Measurements from ENCODE around the gene DNAH17.

- TF ChIP-seq EZH2 (IDR thresholded peaks at IDR 0.05; ENCODE audit: insufficient read depth, poor library complexity, severe bottlenecking) (no peak), EZH2phosphoT487 (IDR thresholded peaks at IDR 0.05; ENCODE audit: insufficient read depth, low read depth) (no peak)
Observed at GRCh38 chr17:78556812-78557211, 20.4 kb downstream of the DNAH17 start.
